Inflammatory macrophage treated with lipopolysaccharide for 1 hour (primary cell): ENCODE measurements around the gene RRAD.

Experiments
- DNase-seq, 2 donors: peaks; one replicate each; pipeline ENCODE4 v3.0.0-alpha.2; 2020 to 2022

RRAD gene

DNA sequence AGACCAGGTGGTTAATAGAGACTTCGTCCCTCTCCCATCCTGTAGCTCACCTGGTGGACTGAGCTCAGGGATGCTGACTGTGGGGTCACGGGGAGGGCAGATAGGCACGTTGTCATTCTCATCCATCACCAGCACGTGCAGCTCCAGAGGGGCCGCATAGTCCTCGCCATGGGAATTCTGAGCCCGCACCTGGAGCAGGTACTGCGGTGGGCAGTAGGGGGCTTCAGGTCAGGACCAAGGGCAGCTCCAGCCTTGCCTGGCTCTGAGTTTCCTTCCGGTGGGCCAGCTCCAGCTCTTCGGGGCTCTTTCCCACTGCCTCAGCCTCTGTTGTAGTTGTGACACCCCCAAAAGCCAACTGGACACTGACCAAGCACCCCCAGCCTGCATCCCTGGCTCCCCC is 12.3 kb downstream of the RRAD start:
- DNase-seq, result no peak

DNA sequence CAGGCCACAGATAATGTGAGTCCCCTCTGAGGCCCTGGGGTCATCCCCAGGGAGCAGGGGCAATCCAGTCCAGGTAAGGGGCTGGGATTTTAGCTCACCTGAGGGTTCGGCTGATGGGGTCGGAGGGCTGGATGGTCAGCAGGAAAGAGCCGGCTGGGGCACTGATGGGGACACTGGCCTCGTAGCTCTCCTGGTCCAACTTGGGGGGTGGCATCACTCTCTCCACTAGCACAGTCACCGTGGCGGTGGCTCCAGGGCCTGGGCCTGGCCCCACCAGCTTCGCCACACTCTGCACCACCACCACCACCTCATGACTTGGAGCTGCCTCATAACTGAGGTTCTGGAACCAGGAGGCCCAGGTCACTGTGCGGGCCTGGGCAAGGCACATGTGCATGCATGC is 13.5 kb downstream of the RRAD start:
- no peak for DNase-seq

DNA sequence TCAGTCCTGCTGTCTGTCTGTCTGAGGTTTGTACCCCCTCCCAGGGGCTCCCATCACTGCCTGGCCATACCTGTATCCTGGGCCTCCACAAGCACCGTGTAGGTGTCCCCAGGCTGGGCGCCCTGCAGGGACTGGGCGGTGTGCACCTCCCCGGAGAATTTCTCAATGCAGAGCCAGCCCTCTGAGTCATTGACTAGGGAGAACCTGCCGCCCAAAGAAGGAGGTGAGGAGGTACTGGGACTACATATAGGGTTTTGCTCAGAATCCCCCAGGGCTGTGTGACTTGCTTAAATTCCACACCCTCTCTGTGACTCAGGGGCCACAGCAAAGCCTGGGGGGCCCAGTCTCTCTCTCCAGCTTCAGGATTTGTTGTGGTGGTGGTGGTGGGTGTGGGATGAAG is 14.2 kb downstream of the RRAD start:
- DNase-seq, result no peak

DNA sequence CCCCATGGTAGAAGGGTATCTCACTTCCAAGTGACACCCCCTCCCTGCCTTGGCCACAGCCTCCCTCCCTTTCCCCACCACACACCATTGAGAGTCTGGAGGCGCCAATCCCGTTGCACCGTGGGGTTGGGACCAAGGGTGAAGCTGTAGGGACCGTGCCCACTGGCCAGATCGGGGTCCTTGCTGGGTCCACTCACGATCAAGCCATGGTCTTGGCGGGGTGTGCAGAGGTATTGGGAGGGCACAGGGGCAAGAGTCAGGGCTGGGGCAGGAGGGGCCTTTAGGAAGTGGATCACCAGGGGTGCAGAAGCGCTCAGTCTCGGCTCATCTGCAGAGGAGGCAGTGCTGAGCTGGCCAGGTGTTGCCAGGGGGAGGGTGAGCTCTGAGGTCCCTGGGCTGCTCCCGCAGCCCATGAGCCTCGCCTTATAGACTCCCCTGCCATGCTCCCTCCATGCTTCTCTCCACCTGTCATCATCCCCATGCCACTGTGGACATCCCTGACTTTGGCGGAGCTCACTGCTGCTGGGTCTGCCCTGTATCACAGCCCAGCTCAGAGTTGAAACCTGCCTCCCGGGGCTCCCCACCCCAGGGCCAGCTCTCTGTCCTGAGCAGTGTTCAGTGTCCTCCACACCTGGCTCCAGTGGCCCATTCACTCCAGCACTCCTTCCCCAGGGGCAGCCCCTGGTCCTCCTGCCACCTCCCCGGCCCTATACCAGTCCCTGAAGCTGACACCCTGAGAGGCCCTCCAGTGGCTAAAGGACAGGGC is 15.0 kb downstream of the RRAD start:
- no peak for DNase-seq

DNA sequence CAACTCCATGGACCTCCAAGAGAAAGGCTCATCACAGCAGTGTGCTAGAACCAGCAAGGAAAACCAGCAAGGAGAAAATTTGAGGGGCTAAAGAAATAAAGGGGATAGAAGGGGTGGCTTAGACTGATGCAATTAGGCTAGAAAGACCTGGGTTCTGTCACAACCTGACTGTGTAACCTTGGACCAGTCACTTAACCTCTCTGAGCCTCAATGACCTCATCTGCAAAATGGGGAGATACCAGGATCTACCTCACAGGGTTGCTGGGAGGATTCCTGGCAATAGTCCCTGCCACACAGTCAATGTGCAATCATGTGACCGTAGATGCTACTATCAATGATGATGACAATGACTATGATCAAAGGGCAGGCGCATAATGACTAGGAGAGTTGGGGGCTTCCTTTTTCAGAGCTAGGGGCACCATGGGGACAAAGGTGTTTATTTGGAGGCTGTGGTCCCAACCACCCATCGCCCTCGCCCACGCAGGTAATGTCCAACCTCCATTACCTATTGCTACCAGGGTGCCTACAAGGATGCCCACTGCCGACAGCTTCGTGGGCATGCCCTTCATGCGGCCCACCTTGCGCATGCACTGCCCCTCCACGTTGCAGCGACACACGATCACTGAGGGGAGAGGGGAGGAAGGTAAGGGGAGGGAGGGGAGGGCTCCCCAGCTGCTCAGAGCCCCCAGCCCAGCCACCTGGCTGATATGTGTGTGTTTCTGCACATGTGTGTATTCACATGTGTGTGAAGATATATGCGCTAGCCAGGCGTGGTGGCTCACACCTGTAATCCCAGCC is 16.4 kb downstream of the RRAD start:
- no peak for DNase-seq

DNA sequence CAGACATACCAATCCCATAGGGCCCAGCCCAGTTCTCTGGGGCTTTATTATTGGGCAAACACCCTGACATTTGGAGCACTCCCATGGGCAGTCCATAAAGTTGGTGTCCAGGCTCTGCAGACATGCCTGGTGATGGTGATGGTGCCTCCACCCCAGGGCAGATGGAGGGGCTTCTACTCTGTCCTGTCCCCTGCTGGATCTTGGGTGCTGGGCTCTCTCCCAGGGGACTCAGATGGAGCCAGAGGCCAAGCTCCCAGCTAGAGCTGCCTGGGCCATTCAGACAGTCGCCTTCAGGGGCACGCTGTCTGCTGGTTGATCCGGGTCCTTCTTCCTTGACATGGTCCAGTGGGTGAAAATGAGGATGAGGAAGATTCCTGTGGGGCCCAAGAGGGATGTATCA is 17.2 kb downstream of the RRAD start:
- no peak for DNase-seq

DNA sequence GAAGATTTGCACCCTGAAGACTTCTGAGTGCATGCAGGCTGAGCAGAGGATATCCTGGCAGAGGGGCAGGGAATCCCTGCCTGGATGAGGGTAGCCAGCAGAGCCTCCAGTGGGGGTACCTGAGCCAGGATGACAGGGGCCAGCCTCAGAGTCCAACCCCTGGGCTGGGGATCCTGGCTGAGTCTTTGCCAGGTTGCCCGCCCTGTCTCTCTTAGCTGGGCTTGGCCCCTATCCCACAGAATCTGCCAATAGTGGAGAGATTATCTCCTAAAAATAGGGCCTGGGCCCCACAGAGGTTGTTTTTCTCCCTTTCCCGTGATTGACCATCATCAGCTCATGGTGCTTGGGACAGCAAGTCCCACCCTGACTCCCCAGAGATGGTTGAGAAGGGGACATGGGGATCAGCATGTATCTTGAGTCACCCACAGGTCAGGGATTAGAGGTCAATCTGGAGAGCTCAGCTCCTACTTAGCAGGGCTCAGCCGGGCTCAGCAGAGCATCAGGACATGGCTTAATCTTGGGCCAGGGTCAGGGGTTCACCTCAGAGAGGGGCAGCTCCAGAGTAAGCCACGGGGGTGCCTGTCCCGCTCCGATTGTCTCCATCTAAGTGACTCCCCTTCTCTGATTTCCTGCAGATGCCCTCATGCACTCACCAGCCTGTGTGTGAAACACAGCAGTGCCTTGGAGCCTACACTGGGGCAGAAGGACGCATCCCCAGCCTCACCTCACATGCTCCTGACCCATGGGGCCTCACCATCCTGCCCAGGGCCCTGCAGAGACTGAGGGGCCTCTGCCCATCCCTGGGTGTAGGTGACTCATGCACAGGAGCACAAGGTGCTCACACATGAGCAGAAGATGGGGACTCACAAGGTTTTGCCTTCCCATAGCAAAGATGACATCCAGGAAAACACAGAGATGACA is 18.2 kb downstream of the RRAD start:
- DNase-seq, result no peak

DNA sequence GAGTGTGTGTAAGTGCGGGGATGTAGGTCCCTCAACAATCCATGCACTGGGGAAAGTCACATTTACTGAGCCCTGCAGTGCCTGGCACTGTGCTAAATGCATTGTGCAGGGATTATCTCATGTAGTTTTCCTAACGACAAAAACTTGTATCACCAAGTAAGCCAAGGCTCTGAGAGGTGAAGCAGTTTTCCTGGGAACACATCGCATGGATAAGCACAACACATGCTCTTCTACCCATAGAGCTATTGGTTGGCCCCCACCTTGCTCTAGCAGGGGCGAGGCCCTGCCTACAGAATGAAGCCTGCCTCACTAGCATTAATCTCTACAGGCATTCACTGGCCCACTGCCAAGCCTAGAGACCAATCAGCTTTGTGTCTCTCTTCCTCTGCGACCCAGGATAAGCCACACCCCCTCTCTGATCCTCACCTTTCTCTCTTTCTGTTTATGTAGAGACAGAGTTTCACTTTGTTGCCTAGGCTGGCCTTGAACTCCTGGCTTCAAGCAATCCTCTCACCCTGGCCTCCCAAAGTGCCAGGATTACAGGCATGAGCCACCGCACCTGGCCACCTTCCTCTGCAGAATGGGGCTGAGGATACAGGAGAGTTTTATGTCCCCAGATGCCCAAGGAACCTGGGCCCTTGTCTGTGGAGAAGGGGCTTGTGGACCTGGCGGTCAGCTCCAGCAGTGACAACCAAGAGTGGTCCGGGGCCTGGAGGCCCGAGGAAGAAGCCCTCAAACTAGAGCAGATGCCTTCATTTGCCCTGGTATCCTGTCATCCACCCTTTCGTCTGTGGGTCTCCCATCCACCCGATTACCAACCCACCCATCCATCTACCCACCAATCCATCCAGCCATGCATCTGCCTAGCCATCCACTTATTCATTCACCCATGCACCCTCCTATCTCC is 19.4 kb downstream of the RRAD start:
- DNase-seq, result no peak

DNA sequence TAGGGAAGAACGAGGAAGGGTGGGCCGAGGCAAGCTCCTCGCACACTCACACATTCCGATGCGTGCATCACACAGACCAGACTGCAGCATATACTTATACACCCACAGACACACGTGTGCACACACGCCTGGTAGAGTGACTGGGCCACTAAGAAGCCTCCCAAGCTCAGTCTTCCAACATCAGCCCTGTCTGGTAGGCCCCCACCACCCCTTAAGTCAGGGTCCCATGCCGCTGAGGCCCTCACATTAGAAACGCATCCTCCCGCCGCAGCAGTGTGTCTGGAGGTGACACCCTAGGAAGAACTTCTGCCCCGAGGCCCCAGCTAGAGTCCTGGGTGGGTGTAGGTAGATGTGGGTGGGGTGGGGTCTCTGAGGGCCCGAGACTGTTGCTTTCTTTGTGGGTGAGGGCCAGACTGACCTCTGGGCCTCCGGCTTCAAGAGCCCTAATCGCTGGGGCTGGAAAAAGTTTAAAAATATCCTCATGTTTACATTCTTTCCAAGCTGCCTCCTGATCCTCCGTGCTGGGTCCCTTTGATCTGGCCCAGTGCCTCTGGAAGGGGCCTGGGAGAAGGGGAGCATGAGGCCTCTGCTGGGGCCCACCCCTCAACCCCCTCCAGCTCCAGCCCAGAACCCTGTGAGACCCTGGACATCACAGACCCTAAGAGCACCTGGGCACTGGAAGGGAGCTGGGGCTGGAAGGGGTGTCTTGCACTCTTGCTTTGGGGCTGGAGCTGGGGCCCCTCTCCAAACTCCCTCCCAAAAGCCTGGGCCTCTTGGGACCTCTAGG is 20.3 kb downstream of the RRAD start:
- no peak for DNase-seq

DNA sequence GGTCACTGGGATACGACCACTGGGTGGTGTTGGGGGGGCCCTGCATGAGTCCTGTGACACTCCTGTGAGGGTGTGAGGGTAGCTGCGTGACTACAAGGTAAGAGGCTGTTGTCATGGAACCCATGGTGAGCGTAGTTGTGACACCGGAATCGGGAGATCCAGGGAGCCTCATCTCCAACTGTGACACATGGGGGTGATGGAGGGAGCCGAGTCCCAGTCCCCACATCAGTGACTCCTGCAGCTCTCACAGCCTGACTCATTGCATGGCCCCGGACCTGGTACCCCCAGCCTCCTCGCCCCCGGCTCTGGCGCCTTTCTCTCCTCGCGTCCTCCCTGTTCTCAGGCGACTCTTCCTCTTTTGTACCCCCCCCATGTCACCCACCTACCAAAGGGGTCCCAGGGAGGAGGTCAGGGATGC is 20.9 kb downstream of the RRAD start:
- no peak for DNase-seq

DNA sequence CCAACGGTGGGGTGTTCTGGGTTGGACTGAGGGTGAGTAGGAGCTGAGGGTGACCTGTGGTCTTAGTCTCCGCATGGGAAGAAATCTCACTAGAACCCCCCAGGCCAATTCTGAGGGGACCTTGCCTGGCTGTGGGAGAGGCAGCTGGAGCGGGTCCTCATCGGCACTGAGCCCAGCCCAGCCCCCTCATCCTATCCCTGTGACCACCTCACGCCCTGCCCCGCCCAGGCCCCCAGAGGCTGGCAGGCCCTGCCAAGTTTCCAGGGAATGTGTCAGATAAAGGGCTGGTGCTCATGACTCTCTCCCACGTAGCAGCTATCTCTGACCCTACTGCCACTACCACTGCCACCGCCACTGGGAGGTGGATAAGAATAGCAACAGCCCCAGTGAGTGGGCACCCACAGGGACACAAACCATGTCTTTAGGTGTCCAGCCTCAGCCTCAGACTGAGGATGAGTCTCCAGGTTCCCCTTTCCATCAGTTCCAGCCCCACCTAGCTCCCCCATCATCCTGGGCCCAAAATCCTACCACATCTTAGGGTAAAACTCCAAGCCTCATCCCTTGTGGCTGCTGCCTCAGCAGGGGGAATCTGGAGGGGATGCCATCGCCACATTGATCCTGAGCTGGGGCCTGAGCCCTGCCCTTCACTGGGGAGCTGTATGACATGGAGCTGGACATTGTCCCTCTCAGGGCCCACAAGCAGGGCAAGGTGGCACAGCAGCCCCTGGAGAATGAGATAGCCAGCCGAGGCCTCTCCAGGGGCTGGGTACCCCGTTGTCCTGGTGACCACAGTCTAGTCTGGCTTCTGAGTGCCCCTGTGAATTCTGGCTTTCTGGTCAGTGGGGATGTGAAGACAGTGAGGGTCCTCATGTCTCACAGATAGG is 21.5 kb downstream of the RRAD start:
- no peak for DNase-seq

DNA sequence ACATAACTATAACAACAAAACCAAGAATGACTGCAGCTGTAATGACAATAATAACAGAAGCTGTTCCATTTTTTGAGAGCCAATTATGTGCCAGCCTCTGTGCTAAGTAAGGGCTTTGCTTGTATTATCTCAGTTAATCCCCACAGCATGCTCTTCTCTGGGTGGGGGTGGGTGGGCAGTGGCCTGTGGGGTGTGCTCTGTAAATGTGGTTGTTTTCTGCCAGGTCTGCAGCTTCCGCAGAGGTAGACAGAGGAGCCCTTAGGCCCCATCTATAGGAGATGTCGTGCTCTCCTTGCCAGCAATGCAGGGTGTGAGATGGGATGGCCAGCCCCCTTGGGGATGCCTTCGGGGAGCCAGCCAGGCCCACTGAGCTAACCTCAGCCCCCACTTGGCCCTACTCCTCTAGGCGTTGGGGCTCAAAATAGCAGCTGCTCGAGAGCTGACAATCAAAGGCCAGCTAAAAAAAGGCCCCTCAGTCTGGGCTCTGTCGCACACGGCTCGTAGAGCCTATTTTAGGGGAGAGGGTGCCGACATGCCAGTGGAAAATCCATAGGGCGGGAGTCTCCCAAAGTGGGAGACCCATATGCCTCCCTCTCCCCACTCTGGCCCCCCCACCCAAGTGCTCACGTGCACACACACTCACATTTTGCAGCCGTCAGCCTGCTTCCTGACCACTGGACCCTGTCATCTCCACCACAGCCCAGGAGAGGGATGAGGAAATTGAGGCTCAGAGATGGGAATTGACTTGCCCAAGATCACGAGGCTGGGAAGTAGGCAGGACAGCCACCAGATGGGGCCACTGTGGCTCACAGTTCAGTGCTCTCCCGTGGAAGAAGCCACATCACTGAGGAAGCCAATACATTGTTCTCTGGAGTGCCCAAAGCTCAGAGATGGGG is 22.4 kb downstream of the RRAD start:
- no peak for DNase-seq

DNA sequence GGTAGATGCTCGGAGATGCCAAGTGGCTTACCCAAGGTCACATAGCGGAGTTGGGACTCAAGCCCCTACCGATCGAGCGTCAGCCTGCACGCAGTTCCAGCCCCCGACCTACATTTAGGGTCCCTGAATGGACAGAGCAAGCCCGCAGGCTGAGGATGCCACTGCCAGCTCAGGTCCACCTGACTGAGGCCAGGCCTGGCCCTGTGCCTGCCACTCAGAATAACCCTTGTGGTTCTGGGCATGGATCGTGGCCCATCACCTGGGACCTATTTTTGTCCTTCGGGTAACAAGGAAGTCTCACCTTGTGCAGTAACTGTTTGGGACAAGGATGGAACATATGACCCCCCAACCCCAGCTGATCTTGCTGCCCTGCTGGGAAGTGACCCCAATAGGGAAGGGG is 23.7 kb downstream of the RRAD start:
- no peak for DNase-seq

DNA sequence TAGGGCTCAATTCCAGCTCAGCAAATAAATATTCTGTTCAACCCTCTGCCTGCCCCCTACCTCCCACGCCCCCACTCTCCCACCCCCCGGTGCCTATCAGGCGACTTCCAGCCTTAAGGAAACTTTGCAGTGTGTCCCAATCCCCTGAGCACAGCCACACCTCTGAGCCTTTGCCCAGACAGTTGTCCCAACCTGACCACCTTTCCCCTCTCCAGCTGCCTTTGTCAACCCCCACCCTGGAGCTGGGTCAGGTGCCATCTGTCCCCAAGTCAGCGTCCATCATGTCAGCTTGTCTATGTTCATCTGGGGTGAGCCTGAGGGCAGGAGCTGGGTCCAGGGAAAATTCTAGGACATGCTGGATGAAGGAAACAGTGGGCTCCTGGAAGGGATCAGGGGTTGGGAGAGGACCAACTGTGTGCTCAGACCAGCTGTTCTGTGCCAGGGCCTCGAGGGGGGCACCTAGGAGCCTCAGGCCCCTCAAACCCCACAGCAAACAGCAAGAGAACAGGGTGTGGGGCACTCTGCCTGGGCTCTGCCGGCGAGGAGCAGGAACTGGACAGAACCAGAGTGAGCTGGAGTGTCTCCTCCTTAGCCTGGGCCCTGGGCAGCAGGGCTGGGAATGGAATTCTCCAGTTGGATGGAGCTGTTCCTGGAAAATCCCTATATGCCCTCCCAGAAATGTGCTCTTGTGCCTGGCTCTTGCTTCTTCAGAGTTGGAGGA is 24.5 kb downstream of the RRAD start:
- no peak for DNase-seq

DNA sequence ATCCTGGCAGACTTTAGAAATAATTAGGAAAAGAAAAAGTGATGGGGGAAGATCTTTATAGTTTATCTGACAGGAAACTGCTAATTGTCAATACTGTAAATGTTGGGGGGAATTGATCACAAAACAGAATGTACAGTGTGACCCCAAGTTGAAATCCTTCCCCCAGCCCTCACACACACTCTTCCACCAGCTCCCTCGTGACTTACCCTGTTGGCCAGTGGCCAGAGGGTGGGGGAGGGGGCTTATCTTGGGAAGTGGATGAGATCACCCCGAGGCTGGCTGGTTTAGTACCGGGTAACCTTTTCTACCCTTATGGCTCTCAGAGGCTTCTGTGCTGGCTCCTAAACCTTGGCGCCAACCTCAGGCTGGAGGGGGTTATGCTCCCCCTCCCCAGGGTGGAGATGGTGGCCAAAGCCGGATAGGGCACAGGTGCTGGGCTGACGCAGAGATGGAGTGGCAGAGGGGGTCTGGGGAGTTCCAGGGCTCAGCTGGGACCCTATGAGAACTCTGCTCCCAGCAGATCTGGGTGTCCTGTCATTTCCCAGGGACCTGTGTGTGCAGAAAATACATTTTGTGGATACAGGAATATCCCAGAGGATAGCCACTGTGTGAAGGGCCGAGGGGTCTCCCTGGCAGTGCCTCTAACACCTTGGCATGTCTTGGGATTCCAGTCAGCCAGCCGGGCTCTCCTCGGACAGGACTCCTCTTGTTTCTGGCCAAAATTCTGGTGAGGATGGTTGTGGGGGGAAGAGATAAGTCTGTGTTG is 25.2 kb downstream of the RRAD start:
- DNase-seq, result peak in 1 of 2 donors; percentile 17

DNA sequence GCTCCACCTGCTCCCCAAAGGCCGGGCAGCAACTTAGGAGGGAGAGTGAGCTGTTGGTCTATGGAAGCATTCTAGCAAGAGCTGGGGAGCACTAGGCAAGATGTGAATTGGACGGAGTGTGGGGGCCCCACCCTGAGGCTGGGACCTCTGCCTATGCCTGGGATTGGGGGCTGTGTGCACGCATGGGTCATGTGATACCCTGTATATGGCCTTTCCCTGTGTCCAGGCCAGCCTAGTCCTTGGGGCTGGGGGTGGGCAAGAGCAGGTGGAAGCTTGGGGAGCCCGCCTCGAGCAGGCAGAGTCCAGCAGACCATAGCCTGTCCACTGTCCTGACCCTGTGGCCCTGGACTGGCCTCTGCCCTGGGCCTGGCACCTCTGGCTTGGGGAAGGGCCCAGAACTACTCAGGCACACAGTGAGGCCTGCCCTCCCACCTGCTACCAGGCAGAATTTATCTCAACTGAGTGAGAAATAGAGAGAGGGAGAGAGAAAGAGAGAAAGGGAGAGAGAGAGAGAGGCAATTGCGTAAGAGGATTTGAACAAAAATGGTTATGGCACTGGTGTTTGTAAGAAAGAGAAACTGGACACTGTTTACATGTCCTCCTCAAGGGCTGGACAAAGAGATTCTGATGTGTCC is 25.9 kb downstream of the RRAD start:
- DNase-seq, result no peak

DNA sequence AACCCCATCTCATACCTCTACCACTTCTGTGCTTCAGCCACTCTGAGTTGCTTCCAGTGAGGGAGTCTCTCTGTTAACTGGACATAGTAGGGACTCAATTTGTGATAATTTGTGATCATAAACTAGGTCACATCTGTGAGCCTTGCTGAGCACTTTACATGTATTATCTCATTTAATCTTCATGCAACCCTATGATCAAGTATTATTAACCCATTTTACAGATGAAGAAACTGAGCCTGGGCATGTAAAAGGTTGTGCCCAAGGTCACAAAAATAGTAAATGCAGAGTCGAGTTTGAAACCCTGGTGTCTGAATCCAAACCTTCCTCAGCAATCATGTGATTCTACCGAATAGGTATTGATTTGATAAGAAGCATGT is 26.4 kb downstream of the RRAD start:
- no peak for DNase-seq
